Measurements from ENCODE around the gene SUPT5H. TPM values are rescaled to one million over a fixed set of nuclear protein-coding genes. Genes with fewer than 3 reads are reported as not detected.
"Not testable (repeated sequence)": the region's sequence is repeated elsewhere in the genome, so short reads cannot be mapped to it uniquely, and the experiment has no call there.

Gene SUPT5H
- total RNA-seq, 4 donors from 2014 or later, result 87.6 to 101 (median 91.5) TPM

GRCh38 chr19:39446365-39447084 is 1.1 kb downstream of the SUPT5H start:
- WGBS, result 83% methylated on average over 16 of the region's 16 CpGs
- intact Hi-C loops (cut with DNase I), result loop anchor here (5.0 kb wide), 1 partner anchor 86 kb away; the partner anchor contains the start of gene EID2B
- H3K9me3 ChIP-seq, result no peaks in the 10 kb centered on the region
- peaks cover 0 to 28% (median 10%) of the 10 kb centered on the region in 4 donors for H3K36me3 ChIP-seq
- H3K27ac ChIP-seq (replicated peaks in 1 of 4), result peak overlapping the region; percentile 91 to 96 (median 94)
- peak overlapping the region; percentile 73 to 96 (median 90) for H3K4me3 ChIP-seq
- no peaks in the 10 kb centered on the region for H3K27me3 ChIP-seq
- no peak for TF ChIP-seq POLR2AphosphoS5 (IDR thresholded peaks at IDR 0.05)
- no peak for TF ChIP-seq CTCF (IDR thresholded peaks at IDR 0.05)
- no peak for TF ChIP-seq EP300 (IDR thresholded peaks at IDR 0.05)
- no peak for TF ChIP-seq POLR2A (IDR thresholded peaks at IDR 0.05; ENCODE audit: low read depth)
- no peak for DNase-seq (ENCODE audit: extremely low spot score)
- peaks cover 46 to 73% (median 59%) of the 10 kb centered on the region in 4 donors for H3K4me1 ChIP-seq

GRCh38 chr19:39448271-39448670 is 2.9 kb downstream of the SUPT5H start:
- H3K9me3 ChIP-seq, result no peaks in the 10 kb centered on the region
- no peaks in the 10 kb centered on the region for H3K27me3 ChIP-seq
- H3K36me3 ChIP-seq, result peaks cover 8 to 44% (median 24%) of the 10 kb centered on the region in 4 donors
- intact Hi-C loops (cut with DNase I), result loop anchor here (5.0 kb wide), 1 partner anchor 84 kb away; the partner anchor contains the start of gene EID2B
- H3K27ac ChIP-seq (replicated peaks in 1 of 4), result no peak overlapping the region
- 65% methylated on average over 3 of the region's 3 CpGs for WGBS
- no peak for DNase-seq (ENCODE audit: extremely low spot score)
- no peak overlapping the region for H3K4me3 ChIP-seq
- peaks cover 46 to 79% (median 62%) of the 10 kb centered on the region in 4 donors for H3K4me1 ChIP-seq
- TF ChIP-seq POLR2A (IDR thresholded peaks at IDR 0.05; ENCODE audit: low read depth) (no peak), POLR2AphosphoS5 (IDR thresholded peaks at IDR 0.05) (no peak), CTCF (IDR thresholded peaks at IDR 0.05) (no peak), EP300 (IDR thresholded peaks at IDR 0.05) (no peak)

- intact Hi-C loops (cut with DNase I), result loop anchor here (5.0 kb wide), 1 partner anchor 83 kb away; the partner anchor contains the start of gene EID2B
- no peak for DNase-seq (ENCODE audit: extremely low spot score)
- TF ChIP-seq CTCF (IDR thresholded peaks at IDR 0.05) (no peak), POLR2A (IDR thresholded peaks at IDR 0.05; ENCODE audit: low read depth) (no peak), POLR2AphosphoS5 (IDR thresholded peaks at IDR 0.05) (no peak), EP300 (IDR thresholded peaks at IDR 0.05) (no peak)
- H3K4me1 ChIP-seq, result peaks cover 43 to 71% (median 57%) of the 10 kb centered on the region in 4 donors
- 88% methylated on average over 8 of the region's 8 CpGs for WGBS
- H3K4me3 ChIP-seq, result no peak overlapping the region
- peaks cover 15 to 54% (median 34%) of the 10 kb centered on the region in 4 donors for H3K36me3 ChIP-seq
- H3K27me3 ChIP-seq, result no peaks in the 10 kb centered on the region
- H3K27ac ChIP-seq (replicated peaks in 1 of 4), result no peak overlapping the region
- H3K9me3 ChIP-seq, result no peaks in the 10 kb centered on the region
Measured at GRCh38 chr19:39449116-39449797, 3.9 kb downstream of the SUPT5H start.

GRCh38 chr19:39451257-39451656 is 5.9 kb downstream of the SUPT5H start:
- DNase-seq (ENCODE audit: extremely low spot score); intact Hi-C loops (cut with DNase I); H3K4me3 ChIP-seq; H3K9me3 ChIP-seq; H3K27ac ChIP-seq (replicated peaks in 1 of 4); H3K27me3 ChIP-seq: not testable (repeated sequence)
- Histone ChIP-seq H3K36me3 (peaks cover 15 to 71% (median 45%) of the 10 kb centered on the region in 4 donors), H3K4me1 (peaks cover 37 to 59% (median 48%) of the 10 kb centered on the region in 4 donors)
- whole genome bisulfite sequencing, result 93% methylated on average over 8 of the region's 8 CpGs

GRCh38 chr19:39463403-39463802 is 18.0 kb downstream of the SUPT5H start:
- DNase-seq (ENCODE audit: extremely low spot score), result no peak
- Histone ChIP-seq H3K27ac (replicated peaks in 1 of 4) (no peak overlapping the region), H3K36me3 (peaks cover 65 to 97% (median 87%) of the 10 kb centered on the region in 4 donors), H3K4me1 (no peaks in the 10 kb centered on the region), H3K9me3 (no peaks in the 10 kb centered on the region), H3K27me3 (no peaks in the 10 kb centered on the region), H3K4me3 (no peak overlapping the region)
- intact Hi-C loops (cut with DNase I), result no loop called here
- WGBS, result 94% methylated on average over 3 of the region's 3 CpGs
- TF ChIP-seq EP300 (IDR thresholded peaks at IDR 0.05) (no peak), POLR2A (IDR thresholded peaks at IDR 0.05; ENCODE audit: low read depth) (no peak), POLR2AphosphoS5 (IDR thresholded peaks at IDR 0.05) (no peak)
